ENCODE measurements around the gene PTPRN2.
"Not testable (repeated sequence)": the region's sequence is repeated elsewhere in the genome, so short reads cannot be mapped to it uniquely, and the experiment has no call there.

PTPRN2 gene

DNA sequence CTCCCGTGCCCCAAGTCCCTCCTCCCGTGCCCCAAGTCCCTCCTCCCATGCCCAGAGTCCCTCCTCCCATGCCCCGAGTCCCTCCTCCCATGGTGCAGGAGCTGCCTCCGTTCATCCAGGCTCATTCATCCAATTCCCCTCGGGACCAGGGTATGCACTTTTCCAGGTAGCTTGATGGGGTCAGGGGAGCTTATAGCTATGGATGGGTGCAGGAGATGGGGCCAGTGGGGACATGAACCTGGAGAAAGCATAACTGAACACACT lies 201.3 kb downstream of the PTPRN2 start:
- H3K4me1 Mint-ChIP-seq (ENCODE audit: low read depth), result no peaks in the 10 kb centered on the region
- no peak overlapping the region for H3K27ac Mint-ChIP-seq
- H3K4me3 Mint-ChIP-seq, result no peak overlapping the region
- peaks cover 1% of the 10 kb centered on the region for H3K9me3 Mint-ChIP-seq
- no peak for DNase-seq
- H3K36me3 Mint-ChIP-seq (ENCODE audit: low read depth), result no peaks in the 10 kb centered on the region
- H3K27me3 Mint-ChIP-seq, result peaks cover 20% of the 10 kb centered on the region

DNA sequence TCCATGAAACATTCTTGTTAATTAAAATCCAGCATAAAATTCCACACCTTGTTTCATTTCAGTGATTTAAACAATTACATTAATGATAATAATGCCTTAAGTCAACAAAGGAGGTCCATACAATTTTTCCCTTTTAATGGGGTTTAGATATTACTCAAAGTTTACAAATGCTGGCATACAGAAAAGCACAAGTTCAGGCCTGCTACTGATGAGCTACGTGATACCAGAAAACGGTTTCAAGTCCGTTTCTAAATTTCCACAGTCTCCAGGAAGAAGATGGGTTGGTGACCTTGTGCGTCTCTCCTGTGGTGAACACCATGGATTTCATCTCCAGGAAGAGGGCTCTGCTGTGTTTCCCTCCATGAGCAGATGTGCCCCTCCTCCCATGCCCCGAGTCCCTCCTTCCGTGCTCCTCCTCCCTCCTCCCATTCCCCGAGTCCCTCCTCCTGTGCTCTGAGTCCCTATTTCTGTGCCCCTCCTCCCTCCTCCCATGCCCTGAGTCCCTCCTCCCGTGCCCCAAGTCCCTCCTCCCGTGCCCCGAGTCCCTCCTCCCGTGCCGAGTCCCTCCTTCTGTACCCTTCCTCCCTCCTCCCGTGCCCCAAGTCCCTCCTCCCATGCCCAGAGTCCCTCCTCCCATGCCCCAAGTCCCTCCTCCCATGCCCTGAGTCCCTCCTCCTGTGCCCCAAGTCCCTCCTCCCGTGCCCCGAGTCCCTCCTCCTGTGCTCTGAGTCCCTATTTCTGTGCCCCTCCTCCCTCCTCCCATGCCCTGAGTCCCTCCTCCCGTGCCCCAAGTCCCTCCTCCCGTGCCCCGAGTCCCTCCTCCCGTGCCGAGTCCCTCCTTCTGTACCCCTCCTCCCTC lies 201.9 kb downstream of the PTPRN2 start:
- not testable (repeated sequence) for H3K4me3 Mint-ChIP-seq; DNase-seq; H3K9me3 Mint-ChIP-seq; H3K36me3 Mint-ChIP-seq (ENCODE audit: low read depth); H3K27ac Mint-ChIP-seq; H3K4me1 Mint-ChIP-seq (ENCODE audit: low read depth)
- peaks cover 20% of the 10 kb centered on the region for H3K27me3 Mint-ChIP-seq

DNA sequence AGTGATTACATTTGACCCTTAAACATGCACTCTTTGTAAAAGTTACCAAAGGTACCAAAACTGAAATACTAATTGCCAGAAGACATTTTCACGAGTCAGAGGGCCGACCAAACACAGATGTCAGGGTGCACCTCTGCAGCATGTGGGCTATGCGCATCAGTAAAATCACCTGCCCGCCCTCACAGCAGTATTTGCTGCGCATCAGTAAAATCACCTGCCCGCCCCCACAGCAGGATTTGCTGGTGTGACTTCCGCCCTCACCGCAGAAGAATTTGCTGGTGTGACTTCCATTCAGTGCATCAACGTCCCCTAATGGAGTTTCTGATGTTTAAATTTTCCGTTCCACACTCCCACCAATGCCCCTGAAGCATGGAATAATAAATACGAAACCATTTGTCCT lies 202.9 kb downstream of the PTPRN2 start:
- Mint-ChIP-seq H3K9me3 (peaks cover 16% of the 10 kb centered on the region), H3K4me1 (ENCODE audit: low read depth) (no peaks in the 10 kb centered on the region), H3K27ac (no peak overlapping the region), H3K4me3 (no peak overlapping the region), H3K27me3 (peaks cover 20% of the 10 kb centered on the region), H3K36me3 (ENCODE audit: low read depth) (no peaks in the 10 kb centered on the region)
- DNase-seq, result no peak

DNA sequence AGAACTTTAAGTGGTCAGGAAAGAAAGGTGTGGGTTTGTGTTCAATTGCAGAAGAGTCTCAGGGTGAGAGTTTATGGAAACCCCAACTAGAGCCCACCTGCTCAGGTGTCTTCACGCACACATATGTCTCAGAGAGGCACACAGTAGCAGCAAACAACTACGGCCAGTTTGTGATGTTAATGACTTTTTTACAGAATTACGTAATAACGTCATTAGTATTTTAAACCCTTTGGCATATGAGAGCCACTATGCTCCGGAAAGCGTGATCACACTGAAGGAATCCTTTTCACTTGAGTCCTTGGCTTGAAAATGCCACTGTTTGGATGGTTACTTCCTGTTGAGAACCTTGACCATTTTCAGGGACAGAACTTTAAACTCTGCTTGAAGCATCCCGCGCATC lies 204.0 kb downstream of the PTPRN2 start:
- Mint-ChIP-seq H3K4me3 (no peak overlapping the region), H3K27me3 (peaks cover 20% of the 10 kb centered on the region), H3K27ac (no peak overlapping the region), H3K9me3 (peaks cover 17% of the 10 kb centered on the region), H3K4me1 (ENCODE audit: low read depth) (no peaks in the 10 kb centered on the region), H3K36me3 (ENCODE audit: low read depth) (no peaks in the 10 kb centered on the region)
- no peak for DNase-seq

DNA sequence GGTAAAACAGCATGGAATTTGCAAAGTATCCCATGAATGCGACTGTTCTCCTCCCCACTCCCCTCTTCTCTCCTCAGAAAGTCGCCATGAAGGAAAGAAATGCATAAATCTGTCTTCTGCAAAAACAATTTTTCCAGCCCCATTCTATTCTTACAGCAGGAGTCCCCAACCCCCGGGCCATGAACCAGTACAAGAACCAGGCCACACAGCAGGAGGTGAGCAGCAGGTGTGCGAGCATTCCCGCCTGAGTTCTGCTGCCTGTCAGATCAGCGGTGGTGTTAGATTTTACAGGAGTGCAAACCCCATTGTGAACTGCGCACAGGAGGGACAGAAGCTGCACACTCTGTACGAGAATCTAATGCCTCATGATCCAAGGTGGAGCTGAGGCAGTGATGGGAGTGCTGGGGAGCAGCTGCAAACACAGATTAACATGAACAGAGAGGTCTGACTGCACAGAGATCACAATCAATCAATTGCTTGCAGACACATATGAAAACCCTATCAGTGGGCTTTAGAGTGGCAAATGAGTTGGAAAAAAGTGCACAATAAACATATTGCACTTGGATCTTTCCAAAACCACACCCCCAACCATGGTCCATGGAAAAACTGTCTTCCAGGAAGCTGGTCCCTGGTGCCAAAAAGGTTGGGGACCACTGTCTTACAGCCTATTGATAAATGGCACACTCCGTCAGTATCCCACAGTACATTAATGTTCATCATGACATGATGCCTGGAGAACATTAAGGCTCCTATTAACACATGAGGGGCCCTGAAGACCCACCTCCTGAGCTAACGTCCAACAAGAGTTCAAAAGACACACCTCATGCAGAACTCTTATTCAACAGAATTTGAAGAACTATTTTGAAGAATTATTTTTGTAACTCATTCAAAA lies 205.0 kb downstream of the PTPRN2 start:
- H3K4me3 Mint-ChIP-seq, result no peak overlapping the region
- DNase-seq, result no peak
- no peaks in the 10 kb centered on the region for H3K4me1 Mint-ChIP-seq (ENCODE audit: low read depth)
- H3K9me3 Mint-ChIP-seq, result peaks cover 17% of the 10 kb centered on the region
- H3K36me3 Mint-ChIP-seq (ENCODE audit: low read depth), result no peaks in the 10 kb centered on the region
- no peak overlapping the region for H3K27ac Mint-ChIP-seq
- H3K27me3 Mint-ChIP-seq, result peaks cover 13% of the 10 kb centered on the region

DNA sequence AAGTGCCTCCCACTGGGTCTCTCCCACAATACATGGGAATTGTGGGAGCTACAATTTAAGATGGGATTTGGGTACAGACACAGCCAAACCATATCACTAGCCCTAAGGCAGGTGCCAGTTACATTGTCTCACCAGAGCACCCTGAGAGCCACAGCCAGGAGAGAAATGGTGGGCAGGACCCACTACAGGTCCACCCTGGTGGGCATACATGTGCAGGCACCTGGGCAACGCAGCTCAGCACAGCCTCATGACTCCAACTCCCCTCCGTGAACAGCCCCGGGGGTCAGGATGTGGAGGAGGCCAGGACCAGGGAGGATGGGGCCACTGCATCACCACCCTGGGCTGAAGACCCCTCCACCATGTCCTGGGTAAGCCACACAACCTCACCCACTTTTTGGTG lies 205.7 kb downstream of the PTPRN2 start:
- no peak for DNase-seq
- Mint-ChIP-seq H3K36me3 (ENCODE audit: low read depth) (no peaks in the 10 kb centered on the region), H3K4me1 (ENCODE audit: low read depth) (no peaks in the 10 kb centered on the region), H3K27me3 (peaks cover 12% of the 10 kb centered on the region), H3K9me3 (peaks cover 17% of the 10 kb centered on the region), H3K4me3 (no peak overlapping the region), H3K27ac (no peak overlapping the region)

DNA sequence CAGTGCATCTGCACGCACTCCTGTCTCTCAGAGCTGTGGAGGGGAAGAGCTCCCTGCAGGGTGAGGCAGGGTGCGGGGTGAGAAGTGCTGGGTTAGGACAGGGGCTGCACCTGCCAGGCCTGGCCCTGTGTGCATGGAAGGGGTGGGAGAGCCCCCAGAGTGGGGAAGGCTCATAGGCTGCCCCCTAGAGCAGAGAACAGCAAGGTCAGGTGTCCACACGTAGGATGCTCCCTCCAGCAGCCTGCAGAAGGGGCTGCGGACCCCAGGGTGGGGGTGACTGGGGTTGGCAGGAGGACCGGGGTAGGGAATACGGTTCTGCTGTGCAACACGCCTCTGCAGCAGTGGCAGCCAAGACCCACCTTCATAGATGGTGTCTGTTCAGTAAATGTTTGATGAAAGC lies 208.6 kb downstream of the PTPRN2 start:
- H3K9me3 Mint-ChIP-seq, result peaks cover 17% of the 10 kb centered on the region
- DNase-seq, result no peak
- no peak overlapping the region for H3K27ac Mint-ChIP-seq
- H3K4me1 Mint-ChIP-seq (ENCODE audit: low read depth), result peaks cover 6% of the 10 kb centered on the region
- H3K36me3 Mint-ChIP-seq (ENCODE audit: low read depth), result no peaks in the 10 kb centered on the region
- H3K4me3 Mint-ChIP-seq, result no peak overlapping the region
- H3K27me3 Mint-ChIP-seq, result peaks cover 11% of the 10 kb centered on the region

DNA sequence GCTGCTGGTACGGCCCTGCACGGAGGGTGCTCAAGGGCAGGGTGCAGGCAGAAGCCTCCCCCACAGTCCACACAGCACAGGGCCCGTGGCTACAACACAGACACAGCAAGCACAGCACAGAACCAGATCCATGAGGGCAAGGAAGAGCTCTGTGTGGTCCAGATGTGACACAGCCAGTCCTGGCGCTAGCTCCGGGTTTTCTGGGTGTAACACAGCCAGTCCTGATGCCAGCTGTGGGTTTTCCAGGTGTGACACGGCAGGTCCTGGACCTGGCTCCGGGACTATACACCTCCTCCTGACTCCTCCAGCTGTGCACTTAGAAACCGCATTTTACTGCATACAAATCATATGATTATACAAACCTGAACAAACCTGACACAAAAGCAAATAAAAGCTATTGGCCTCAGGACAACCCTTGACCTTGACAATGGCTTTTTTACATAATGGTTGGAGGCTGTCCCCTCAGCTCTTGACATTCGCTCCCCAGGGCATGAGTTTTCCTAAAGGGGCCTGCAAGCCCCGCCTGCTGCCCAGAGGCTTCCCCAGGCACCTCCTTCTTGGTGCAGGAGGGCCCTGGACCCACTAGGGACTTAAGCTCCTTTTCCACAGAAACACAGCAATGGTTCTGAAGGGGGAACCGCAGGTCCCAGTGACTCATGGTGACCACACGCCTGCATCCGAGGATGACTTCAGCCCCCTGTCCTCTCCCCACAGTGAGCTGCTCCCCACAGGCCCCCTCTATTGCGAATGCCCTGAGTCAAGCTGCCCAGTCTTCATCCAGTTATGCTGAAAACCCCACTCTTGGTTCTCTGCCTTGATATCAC lies 209.6 kb downstream of the PTPRN2 start:
- Mint-ChIP-seq H3K27ac (no peak overlapping the region), H3K36me3 (ENCODE audit: low read depth) (no peaks in the 10 kb centered on the region), H3K9me3 (peaks cover 17% of the 10 kb centered on the region), H3K4me1 (ENCODE audit: low read depth) (peaks cover 6% of the 10 kb centered on the region), H3K4me3 (no peak overlapping the region), H3K27me3 (peaks cover 15% of the 10 kb centered on the region)
- no peak for DNase-seq

DNA sequence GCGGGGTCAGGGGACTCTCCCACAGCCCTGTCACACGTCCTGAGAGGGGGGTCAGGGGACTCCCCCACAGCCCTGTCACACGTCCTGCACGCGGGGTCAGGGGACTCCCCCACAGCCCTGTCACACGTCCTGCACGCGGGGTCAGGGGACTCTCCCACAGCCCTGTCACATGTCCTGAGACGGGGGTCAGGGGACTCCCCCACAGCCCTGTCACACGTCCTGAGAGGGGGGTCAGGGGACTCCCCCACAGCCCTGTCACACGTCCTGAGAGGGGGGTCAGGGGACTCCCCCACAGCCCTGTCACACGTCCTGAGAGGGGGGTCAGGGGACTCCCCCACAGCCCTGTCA lies 210.8 kb downstream of the PTPRN2 start:
- H3K36me3 Mint-ChIP-seq (ENCODE audit: low read depth); H3K4me3 Mint-ChIP-seq; H3K4me1 Mint-ChIP-seq (ENCODE audit: low read depth); H3K27ac Mint-ChIP-seq: not testable (repeated sequence)
- peaks cover 17% of the 10 kb centered on the region for H3K9me3 Mint-ChIP-seq
- H3K27me3 Mint-ChIP-seq, result peaks cover 13% of the 10 kb centered on the region
- peak; percentile 31 for DNase-seq

DNA sequence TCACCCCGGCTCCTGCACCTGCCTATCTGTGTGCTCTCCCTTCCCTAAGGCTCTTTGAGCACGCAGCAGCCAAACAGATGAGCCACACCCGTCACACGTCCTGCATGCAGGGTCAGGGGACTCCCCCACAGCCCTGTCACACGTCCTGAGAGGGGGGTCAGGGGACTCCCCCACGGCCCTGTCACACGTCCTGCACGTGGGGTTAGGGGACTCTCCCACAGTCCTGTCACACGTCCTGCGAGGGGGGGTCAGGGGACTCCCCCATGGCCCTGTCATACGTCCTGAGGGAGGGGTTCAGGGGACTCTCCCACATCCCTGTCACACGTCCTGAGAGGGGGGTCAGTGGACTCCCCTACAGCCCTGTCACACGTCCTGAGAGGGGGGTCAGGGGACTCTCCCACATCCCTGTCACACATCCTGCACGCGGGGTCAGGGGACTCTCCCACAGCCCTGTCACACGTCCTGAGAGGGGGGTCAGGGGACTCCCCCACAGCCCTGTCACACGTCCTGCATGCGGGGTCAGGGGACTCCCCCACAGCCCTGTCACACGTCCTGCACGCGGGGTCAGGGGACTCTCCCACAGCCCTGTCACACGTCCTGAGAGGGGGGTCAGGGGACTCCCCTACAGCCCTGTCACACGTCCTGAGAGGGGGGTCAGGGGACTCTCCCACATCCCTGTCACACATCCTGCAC lies 211.3 kb downstream of the PTPRN2 start:
- DNase-seq; H3K4me3 Mint-ChIP-seq; H3K36me3 Mint-ChIP-seq (ENCODE audit: low read depth); H3K27ac Mint-ChIP-seq; H3K4me1 Mint-ChIP-seq (ENCODE audit: low read depth): not testable (repeated sequence)
- Mint-ChIP-seq H3K27me3 (peaks cover 13% of the 10 kb centered on the region), H3K9me3 (peaks cover 16% of the 10 kb centered on the region)

DNA sequence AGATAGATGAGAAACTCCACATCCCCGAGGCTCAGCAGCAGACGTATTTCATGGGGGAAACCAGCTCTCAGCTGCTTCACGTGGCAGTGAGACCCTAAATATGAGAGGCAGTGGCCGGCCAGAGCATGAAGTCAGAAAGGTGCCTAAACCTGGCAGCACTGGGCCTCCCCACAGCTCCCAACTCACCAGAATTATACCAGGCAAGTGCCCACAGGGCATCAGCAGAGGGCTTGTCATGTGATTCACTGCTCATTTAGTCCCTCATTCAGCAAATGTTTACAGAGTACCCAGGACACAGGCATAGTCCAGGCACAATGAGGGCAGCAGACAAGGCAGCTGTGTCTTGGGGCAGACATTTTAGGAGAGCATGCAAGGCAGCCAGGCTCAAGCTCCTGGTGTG lies 212.6 kb downstream of the PTPRN2 start:
- Mint-ChIP-seq H3K4me1 (ENCODE audit: low read depth) (peaks cover 6% of the 10 kb centered on the region), H3K27ac (no peak overlapping the region), H3K9me3 (peaks cover 5% of the 10 kb centered on the region), H3K4me3 (no peak overlapping the region), H3K27me3 (peaks cover 13% of the 10 kb centered on the region), H3K36me3 (ENCODE audit: low read depth) (no peaks in the 10 kb centered on the region)
- no peak for DNase-seq

DNA sequence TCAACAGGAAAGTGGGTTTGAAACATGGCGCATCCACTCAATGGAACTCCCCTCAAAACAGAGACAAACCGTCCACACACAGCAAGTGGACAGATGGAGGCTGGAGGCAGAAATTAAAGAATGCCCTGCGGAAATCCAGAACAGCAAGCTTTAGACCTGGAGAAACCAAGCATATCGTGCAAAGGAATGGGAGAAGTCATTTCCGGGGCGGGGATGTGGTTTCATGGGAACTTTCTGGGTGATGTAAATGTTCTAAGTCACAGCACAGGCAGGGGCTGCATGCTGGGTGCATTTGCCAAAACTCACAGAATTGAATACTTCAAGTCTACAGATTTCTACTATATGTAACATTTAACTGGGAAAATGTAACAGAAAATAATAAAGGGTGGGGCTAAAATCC lies 213.0 kb downstream of the PTPRN2 start:
- peaks cover under 1% of the 10 kb centered on the region for H3K9me3 Mint-ChIP-seq
- no peak for DNase-seq
- H3K27me3 Mint-ChIP-seq, result peaks cover 13% of the 10 kb centered on the region
- H3K36me3 Mint-ChIP-seq (ENCODE audit: low read depth), result no peaks in the 10 kb centered on the region
- H3K4me3 Mint-ChIP-seq, result no peak overlapping the region
- peaks cover 6% of the 10 kb centered on the region for H3K4me1 Mint-ChIP-seq (ENCODE audit: low read depth)
- no peak overlapping the region for H3K27ac Mint-ChIP-seq

DNA sequence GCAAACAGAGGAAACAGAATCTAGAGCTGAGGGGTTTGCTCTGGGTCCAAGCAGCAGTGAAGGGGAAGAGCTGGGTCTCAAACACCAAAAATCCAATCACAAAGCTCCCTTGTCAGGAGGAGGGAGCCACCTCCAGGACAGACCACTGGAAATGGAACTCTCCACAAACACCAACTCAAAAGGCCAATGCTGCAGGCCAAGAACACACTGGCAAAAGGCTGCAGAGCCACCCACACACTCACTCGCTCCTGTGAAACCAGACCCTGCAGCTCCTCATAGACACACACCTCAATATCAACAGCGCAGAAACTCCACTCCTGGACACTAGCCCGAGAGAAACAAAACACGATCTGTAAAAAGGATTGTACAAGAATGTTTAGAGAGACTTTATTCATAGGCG lies 213.5 kb downstream of the PTPRN2 start:
- H3K9me3 Mint-ChIP-seq, result no peaks in the 10 kb centered on the region
- no peak overlapping the region for H3K4me3 Mint-ChIP-seq
- DNase-seq, result no peak
- no peak overlapping the region for H3K27ac Mint-ChIP-seq
- H3K27me3 Mint-ChIP-seq, result peaks cover 13% of the 10 kb centered on the region
- no peaks in the 10 kb centered on the region for H3K36me3 Mint-ChIP-seq (ENCODE audit: low read depth)
- peaks cover 6% of the 10 kb centered on the region for H3K4me1 Mint-ChIP-seq (ENCODE audit: low read depth)

DNA sequence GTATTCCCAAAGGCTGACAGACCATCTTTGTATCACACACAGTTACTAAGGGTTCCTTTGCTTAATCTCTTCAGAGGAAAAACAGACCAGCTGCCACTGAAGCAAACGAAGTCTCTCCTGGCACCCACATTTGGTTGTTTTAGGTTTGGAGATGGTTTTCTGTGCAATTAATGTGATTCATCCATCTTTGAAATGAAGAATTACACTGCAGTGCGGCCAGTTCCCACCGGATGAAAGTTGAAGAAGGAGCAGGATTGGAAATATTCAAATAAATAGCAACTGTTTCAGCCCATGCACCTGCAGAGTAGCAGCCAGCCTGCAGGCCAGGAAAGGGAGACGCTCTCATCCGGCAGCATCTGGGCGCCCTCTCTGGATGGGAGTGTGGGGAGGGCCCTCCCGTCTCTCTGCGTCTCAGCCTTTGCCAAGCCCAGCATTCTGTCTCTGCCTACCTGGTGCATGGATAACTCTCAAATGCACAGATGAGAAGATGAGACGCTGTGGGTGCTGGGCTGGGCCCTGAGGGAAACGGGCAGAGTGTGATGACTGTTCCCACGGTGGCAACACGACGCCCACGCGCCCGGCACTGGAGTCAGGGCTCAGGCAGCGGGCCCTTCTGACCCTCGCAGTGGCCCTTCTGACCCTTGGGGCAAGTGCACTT lies 214.0 kb downstream of the PTPRN2 start:
- no peak overlapping the region for H3K4me3 Mint-ChIP-seq
- H3K27me3 Mint-ChIP-seq, result peaks cover 13% of the 10 kb centered on the region
- no peak for DNase-seq
- no peak overlapping the region for H3K27ac Mint-ChIP-seq
- no peaks in the 10 kb centered on the region for H3K36me3 Mint-ChIP-seq (ENCODE audit: low read depth)
- H3K9me3 Mint-ChIP-seq, result no peaks in the 10 kb centered on the region
- peaks cover 6% of the 10 kb centered on the region for H3K4me1 Mint-ChIP-seq (ENCODE audit: low read depth)

Measured in activated T-cell treated with anti-CD3 and anti-CD28 coated beads, Interleukin-2, amount 50 U/mL, for 24 hours (primary cell).